ENCODE results near the gene LY86. TPM values are rescaled to one million over a fixed set of nuclear protein-coding genes. Genes with fewer than 3 reads are reported as not detected.
"Not testable (repeated sequence)": the region's sequence is repeated elsewhere in the genome, so short reads cannot be mapped to it uniquely, and the experiment has no call there.

LY86 gene
- total RNA-seq, 2 experiments from 2014 or later: 0.48 TPM; not detected in 1

- CTCF ChIA-PET: interaction anchor here (0.5 kb wide), 1 partner anchor 57 kb away, joined by 3 read pairs; no protein-coding TSS in a partner anchor
- POLR2A ChIA-PET: no interaction called here
Measured at GRCh38 chr6:6592826-6593475, 4.4 kb downstream of the LY86 start.

GRCh38 chr6:6593867-6594468 is 5.4 kb downstream of the LY86 start:
- POLR2A ChIA-PET: no interaction called here
- CTCF ChIA-PET: no interaction called here

GRCh38 chr6:6595025-6595424 is 6.5 kb downstream of the LY86 start:
- CTCF ChIA-PET: no interaction called here
- POLR2A ChIA-PET: no interaction called here

GRCh38 chr6:6595952-6596351 is 7.4 kb downstream of the LY86 start:
- POLR2A ChIA-PET: no interaction called here
- CTCF ChIA-PET: no interaction called here

- ChIA-PET CTCF (no interaction called here), POLR2A (no interaction called here)
Measured at GRCh38 chr6:6596529-6597328, 8.2 kb downstream of the LY86 start.

GRCh38 chr6:6597682-6598081 is 9.2 kb downstream of the LY86 start:
- POLR2A ChIA-PET: no interaction called here

GRCh38 chr6:6599468-6599873 is 11.0 kb downstream of the LY86 start:
- POLR2A ChIA-PET: no interaction called here
- CTCF ChIA-PET: no interaction called here

More at GRCh38 chr6:6597682-6598081, 9.2 kb downstream of the LY86 start:
- CTCF ChIA-PET: no interaction called here

GRCh38 chr6:6600875-6601274 is 12.4 kb downstream of the LY86 start:
- ChIA-PET CTCF (no interaction called here), POLR2A (no interaction called here)

GRCh38 chr6:6602262-6602661 is 13.7 kb downstream of the LY86 start:
- POLR2A ChIA-PET: no interaction called here

GRCh38 chr6:6603317-6603716 is 14.8 kb downstream of the LY86 start:
- ChIA-PET POLR2A (no interaction called here), CTCF (interaction anchor here (0.6 to 0.7 kb wide), 2 partner anchors 680 to 1063 kb away, joined by 3 read pairs; no protein-coding TSS in a partner anchor)

More at GRCh38 chr6:6602262-6602661, 13.7 kb downstream of the LY86 start:
- CTCF ChIA-PET: no interaction called here

- POLR2A ChIA-PET: no interaction called here
- CTCF ChIA-PET: interaction anchor here (0.7 kb wide), 1 partner anchor 680 kb away, joined by 3 read pairs; no protein-coding TSS in a partner anchor
Measured at GRCh38 chr6:6604015-6604414, 15.5 kb downstream of the LY86 start.

- CTCF ChIA-PET: no interaction called here
- POLR2A ChIA-PET: no interaction called here
Measured at GRCh38 chr6:6604566-6604965, 16.0 kb downstream of the LY86 start.

GRCh38 chr6:6605873-6606272 is 17.4 kb downstream of the LY86 start:
- CTCF ChIA-PET: no interaction called here

GRCh38 chr6:6606391-6607030 is 18.0 kb downstream of the LY86 start:
- POLR2A ChIA-PET, CTCF ChIA-PET: not testable (repeated sequence)

More at GRCh38 chr6:6605873-6606272, 17.4 kb downstream of the LY86 start:
- POLR2A ChIA-PET: no interaction called here

GRCh38 chr6:6609450-6609849 is 20.9 kb downstream of the LY86 start:
- CTCF ChIA-PET: interaction anchor here (1.6 kb wide), 1 partner anchor 63 kb away, joined by 3 read pairs; no protein-coding TSS in a partner anchor
- POLR2A ChIA-PET: no interaction called here

- POLR2A ChIA-PET: no interaction called here
- CTCF ChIA-PET: interaction anchor here (1.2 to 1.6 kb wide), 2 partner anchors 49 to 63 kb away, joined by 3 read pairs; no protein-coding TSS in a partner anchor
Measured at GRCh38 chr6:6610031-6610591, 21.6 kb downstream of the LY86 start.

GRCh38 chr6:6611486-6611885 is 23.0 kb downstream of the LY86 start:
- CTCF ChIA-PET: interaction anchor here (1.1 to 1.2 kb wide), 3 partner anchors 25 to 48 kb away, joined by 3 read pairs; no protein-coding TSS in a partner anchor
- POLR2A ChIA-PET: no interaction called here

GRCh38 chr6:6612308-6612707 is 23.8 kb downstream of the LY86 start:
- CTCF ChIA-PET: no interaction called here
- POLR2A ChIA-PET: no interaction called here

- CTCF ChIA-PET, POLR2A ChIA-PET: not testable (repeated sequence)
Measured at GRCh38 chr6:6613103-6613718, 24.7 kb downstream of the LY86 start.
